OCI-LY7 (cell line): ENCODE measurements around the gene MTF1. TPM values are rescaled to one million over a fixed set of nuclear protein-coding genes. Genes with fewer than 3 reads are reported as not detected.

Experiments
- BruUV-seq: library from RNA; stranded (reverse); fragments of 400-500 nt; replicated peaks from 2 replicates; lab custom pipeline; 2021; lab: Mats Ljungman, UMichigan
- CTCF ChIA-PET: fragments of 300-600 bp; sonication (Branson Sonifier 250); formaldehyde crosslinking; loops from one replicate; lab custom pipeline; 2022; ENCODE audit warnings: antibody characterized with exemption; ENCODE audit not compliant: unreplicated experiment; lab: Charles Lee
- POLR2A ChIA-PET: fragments of 300-600 bp; sonication (Branson Sonifier 250); formaldehyde crosslinking; loops from one replicate; lab custom pipeline; 2022; ENCODE audit warnings: antibody characterized with exemption; lab: Charles Lee
- DNase-seq: peaks from one replicate; pipeline ENCODE4 v3.0.0-alpha.2; 2015; ENCODE audit warnings: low spot score
- H2AFZ ChIP-seq: fragments of 200-600 bp; sonication (generic), shearing (Covaris generic); 2 replicates; pipeline ENCODE4 v1.6.1; 2014; ENCODE audit warnings: mild to moderate bottlenecking, antibody characterized with exemption, low read length, moderate library complexity
- H3K27ac ChIP-seq: fragments of 200-600 bp; sonication (generic); 2 replicates; pipeline ENCODE4 v1.5.1; 2014; ENCODE audit warnings: mixed run types, low read depth, mild to moderate bottlenecking, moderate library complexity, low read length, inconsistent platforms; ENCODE audit not compliant: poor library complexity, severe bottlenecking
- H3K36me3 ChIP-seq: fragments of 200-600 bp; sonication (generic); 2 replicates; pipeline ENCODE4 v1.6.1; 2014; ENCODE audit warnings: mild to moderate bottlenecking, antibody characterized with exemption, low read length, moderate library complexity, mixed read lengths; ENCODE audit not compliant: insufficient read depth
- H3K4me1 ChIP-seq: fragments of 200-600 bp; sonication (generic); 2 replicates; pipeline ENCODE4 v1.5.1; 2014; ENCODE audit warnings: mild to moderate bottlenecking, low read length; ENCODE audit not compliant: insufficient read depth, poor library complexity, severe bottlenecking
- H3K4me2 ChIP-seq: fragments of 200-600 bp; sonication (generic); 2 replicates; pipeline ENCODE4 v1.6.1; 2014; ENCODE audit warnings: mild to moderate bottlenecking, low read length
- H3K4me3 ChIP-seq: fragments of 200-600 bp; sonication (generic); 2 replicates; pipeline ENCODE4 v1.5.1; 2014; ENCODE audit warnings: mild to moderate bottlenecking, low read depth, low read length; ENCODE audit not compliant: poor library complexity, severe bottlenecking
- H3K79me2 ChIP-seq: fragments of 200-600 bp; sonication (generic); 2 replicates; pipeline ENCODE4 v1.6.1; 2016; ENCODE audit warnings: low read depth, mild to moderate bottlenecking, low read length, moderate library complexity, mixed read lengths; ENCODE audit not compliant: insufficient read depth
- H3K9me2 ChIP-seq: fragments of 200-600 bp; sonication (generic); 2 replicates; pipeline ENCODE4 v1.6.1; 2016; ENCODE audit warnings: mild to moderate bottlenecking, low read length, mixed read lengths; ENCODE audit not compliant: insufficient read depth
- H3K9me3 ChIP-seq: fragments of 200-600 bp; sonication (generic); 2 replicates; pipeline ENCODE4 v1.6.1; 2014; ENCODE audit warnings: mild to moderate bottlenecking, mixed run types, low read length, mixed read lengths
- H4K20me1 ChIP-seq: fragments of 200-600 bp; sonication (generic); 2 replicates; pipeline ENCODE4 v1.6.1; 2014; ENCODE audit warnings: mild to moderate bottlenecking, antibody characterized with exemption, low read length, moderate library complexity, mixed read lengths; ENCODE audit not compliant: insufficient read depth
- EZH2phosphoT487 ChIP-seq: fragments of 200-600 bp; sonication (generic); IDR thresholded peaks from 2 replicates; pipeline ENCODE4 v1.6.1; 2018; ENCODE audit warnings: low read depth, borderline replicate concordance, mild to moderate bottlenecking, mixed run types, antibody characterized with exemption, low read length, moderate library complexity, mixed read lengths
- intact Hi-C: fragments of 100-400 bp; cut with micrococcal nuclease; formaldehyde crosslinking; loops from one replicate; pipeline ENCODE4 v1.10.0; 2022; ENCODE audit not compliant: unreplicated experiment
- total RNA-seq, 2 experiments: library from RNA; depleted of rRNA in 1 of 2; stranded (reverse); fragments of >200 nt in 1 of 2; shearing (Covaris generic) in 1 of 2; gene quantifications; 2 replicates each; pipeline ENCODE4 v1.2.3, GENCODE V29; 2014 to 2022
- TF ChIP-seq, protein P1 (sequence below): fragments of 200-600 bp; sonication (generic); conservative IDR thresholded peaks from 2 replicates; pipeline ENCODE4 v1.5.1; 2014; ENCODE audit warnings: mild to moderate bottlenecking, antibody characterized with exemption, low read length, moderate library complexity, mixed read lengths

MTF1 gene
- total RNA-seq, 2 experiments from 2014 or later = 1.8 to 16.5 TPM

- CTCF ChIA-PET = interaction anchor here (0.6 to 1.0 kb wide), 2 partner anchors 9 to 219 kb away, joined by 3 to 4 read pairs; no protein-coding TSS in a partner anchor
Measured at GRCh38 chr1:37850352-37850955, 8.9 kb downstream of the MTF1 start.

DNA sequence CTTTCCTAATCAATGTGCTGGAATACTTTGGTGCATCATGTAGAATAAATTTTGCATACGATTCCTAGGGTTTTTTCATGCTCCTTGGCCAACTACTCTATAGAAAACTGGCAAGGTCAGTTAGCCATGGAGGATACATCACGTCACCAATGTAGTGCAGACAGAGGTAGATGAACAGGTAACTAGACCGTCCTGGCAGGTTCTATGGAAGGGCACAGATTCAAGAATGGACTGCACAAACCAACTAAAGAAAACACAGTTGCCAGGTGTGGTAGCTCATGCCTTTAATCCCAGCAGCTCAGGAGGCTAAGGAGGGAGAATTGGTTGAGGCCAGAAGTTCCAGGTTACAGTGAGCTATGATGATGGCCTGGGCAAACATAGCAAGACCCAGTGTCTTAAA is 9.9 kb downstream of the MTF1 start:
- CTCF ChIA-PET = no interaction called here
- POLR2A ChIA-PET = no interaction called here
- Histone ChIP-seq H3K4me3 (no peak overlapping the region), H3K79me2 (peaks cover 61% of the 10 kb centered on the region; the same call in 1 of the 2 replicates), H3K9me2 (no peaks in the 10 kb centered on the region), H3K4me2 (no peak overlapping the region), H4K20me1 (0 out of 2 replicates have a peak, but pooled peaks cover 3% of the 10 kb centered on the region), H3K36me3 (peaks cover 67% of the 10 kb centered on the region), H3K9me3 (no peaks in the 10 kb centered on the region), H3K4me1 (peaks cover 23% of the 10 kb centered on the region), H2AFZ (no peak overlapping the region), H3K27ac (no peak overlapping the region)
- no peak for TF ChIP-seq EZH2phosphoT487
- no TSS peak for BruUV-seq
- no peak for DNase-seq
- intact Hi-C loops = no loop called here

More at GRCh38 chr1:37850352-37850955, 8.9 kb downstream of the MTF1 start:
- no peaks in the 10 kb centered on the region for H3K9me3 ChIP-seq
- H3K27ac ChIP-seq = no peak overlapping the region
- no peak overlapping the region for H3K4me2 ChIP-seq
- peaks cover 66% of the 10 kb centered on the region for H3K36me3 ChIP-seq
- POLR2A ChIA-PET = interaction anchor here (0.5 to 1.6 kb wide), 5 partner anchors 9 to 43 kb away, joined by 3 to 9 read pairs (median 3); partner anchors contain the start of genes C1orf122, MTF1 and YRDC
- no TSS peak for BruUV-seq
- TF ChIP-seq EZH2phosphoT487 = no peak
- TF ChIP-seq, protein P1, sequence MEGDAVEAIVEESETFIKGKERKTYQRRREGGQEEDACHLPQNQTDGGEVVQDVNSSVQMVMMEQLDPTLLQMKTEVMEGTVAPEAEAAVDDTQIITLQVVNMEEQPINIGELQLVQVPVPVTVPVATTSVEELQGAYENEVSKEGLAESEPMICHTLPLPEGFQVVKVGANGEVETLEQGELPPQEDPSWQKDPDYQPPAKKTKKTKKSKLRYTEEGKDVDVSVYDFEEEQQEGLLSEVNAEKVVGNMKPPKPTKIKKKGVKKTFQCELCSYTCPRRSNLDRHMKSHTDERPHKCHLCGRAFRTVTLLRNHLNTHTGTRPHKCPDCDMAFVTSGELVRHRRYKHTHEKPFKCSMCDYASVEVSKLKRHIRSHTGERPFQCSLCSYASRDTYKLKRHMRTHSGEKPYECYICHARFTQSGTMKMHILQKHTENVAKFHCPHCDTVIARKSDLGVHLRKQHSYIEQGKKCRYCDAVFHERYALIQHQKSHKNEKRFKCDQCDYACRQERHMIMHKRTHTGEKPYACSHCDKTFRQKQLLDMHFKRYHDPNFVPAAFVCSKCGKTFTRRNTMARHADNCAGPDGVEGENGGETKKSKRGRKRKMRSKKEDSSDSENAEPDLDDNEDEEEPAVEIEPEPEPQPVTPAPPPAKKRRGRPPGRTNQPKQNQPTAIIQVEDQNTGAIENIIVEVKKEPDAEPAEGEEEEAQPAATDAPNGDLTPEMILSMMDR = no peak
- peaks cover 61% of the 10 kb centered on the region; the same call in 1 of the 2 replicates for H3K79me2 ChIP-seq
- H2AFZ ChIP-seq = no peak overlapping the region
- peaks cover 23% of the 10 kb centered on the region for H3K4me1 ChIP-seq
- H4K20me1 ChIP-seq = 0 out of 2 replicates have a peak, but pooled peaks cover 3% of the 10 kb centered on the region
- DNase-seq = no peak
- H3K4me3 ChIP-seq = no peak overlapping the region
- no peaks in the 10 kb centered on the region for H3K9me2 ChIP-seq
- intact Hi-C loops = no loop called here

GRCh38 chr1:37846647-37847339 is 12.6 kb downstream of the MTF1 start:
- Histone ChIP-seq H3K79me2 (peaks cover 43% of the 10 kb centered on the region; the same call in 1 of the 2 replicates), H3K9me3 (no peaks in the 10 kb centered on the region), H2AFZ (no peak overlapping the region), H4K20me1 (no peaks in the 10 kb centered on the region), H3K4me2 (no peak overlapping the region), H3K27ac (no peak overlapping the region), H3K9me2 (no peaks in the 10 kb centered on the region), H3K4me1 (peaks cover 16% of the 10 kb centered on the region), H3K36me3 (peaks cover 46% of the 10 kb centered on the region), H3K4me3 (no peak overlapping the region)
- TF ChIP-seq, protein P1 = no peak
- no peak for TF ChIP-seq EZH2phosphoT487
- POLR2A ChIA-PET = interaction anchor here (0.6 to 3.4 kb wide), 3 partner anchors 10 to 29 kb away, joined by 4 to 11 read pairs (median 7); partner anchors contain the start of gene MTF1
- intact Hi-C loops = no loop called here
- BruUV-seq = no TSS peak
- CTCF ChIA-PET = no interaction called here
- no peak for DNase-seq
